PC-9 (cell line): ENCODE data around the gene TRAF3.

Experiments
- CTCF ChIP-seq: fragments of 200-600 bp; sonication (generic); conservative IDR thresholded peaks from 2 replicates; pipeline ENCODE4 v1.6.1; 2017; ENCODE audit warnings: mixed run types, antibody characterized with exemption, mild to moderate bottlenecking, moderate library complexity
- EZH2 ChIP-seq: fragments of 200-600 bp; sonication (generic); IDR thresholded peaks from 2 replicates; pipeline ENCODE4 v1.8.0; 2017; ENCODE audit warnings: antibody characterized with exemption, low read depth

GRCh38 chr14:102807013-102807406 is 29.8 kb downstream of the TRAF3 start:
- no peak for TF ChIP-seq CTCF
- no peak for TF ChIP-seq EZH2
